Activated T-helper 17 cell treated with anti-CD3 and anti-CD28 coated beads, Interleukin-2, amount 50 U/mL, for 72 hours (primary cell): Measurements from ENCODE around the gene FOXS1. TPM values are rescaled to one million over a fixed set of nuclear protein-coding genes. Genes with fewer than 3 reads are reported as not detected.

Source experiments
- ATAC-seq: fragments of 150-1000 bp; cut with Tn5 transposase; replicated peaks from 2 replicates; pipeline ENCODE4 v1.10.0; 2021; ENCODE audit warnings: mild to moderate bottlenecking, moderate library complexity
- H3K27ac Mint-ChIP-seq: one replicate; pipeline ENCODE4 v1.8.0; 2022; ENCODE audit warnings: mixed read lengths
- H3K27me3 Mint-ChIP-seq: one replicate; pipeline ENCODE4 v1.8.0; 2022; ENCODE audit warnings: mixed read lengths
- H3K36me3 Mint-ChIP-seq: one replicate; pipeline ENCODE4 v1.8.0; 2022; ENCODE audit warnings: low read depth, mild to moderate bottlenecking, mixed read lengths
- H3K4me1 Mint-ChIP-seq: one replicate; pipeline ENCODE4 v1.8.0; 2022; ENCODE audit warnings: mixed read lengths
- H3K4me3 Mint-ChIP-seq: one replicate; pipeline ENCODE4 v1.8.0; 2022; ENCODE audit warnings: mild to moderate bottlenecking, mixed read lengths
- H3K9me3 Mint-ChIP-seq: one replicate; pipeline ENCODE4 v1.8.0; 2022; ENCODE audit warnings: mixed read lengths
- total RNA-seq, 2 donors: library from RNA; stranded (reverse); gene quantifications; one replicate each; pipeline ENCODE4 v1.2.3, GENCODE V29; 2022

Gene FOXS1
- total RNA-seq, 2 donors from 2014 or later, result not detected

- Mint-ChIP-seq H3K36me3 (no peaks in the 10 kb centered on the region), H3K27ac (no peak overlapping the region), H3K27me3 (no peaks in the 10 kb centered on the region), H3K9me3 (no peaks in the 10 kb centered on the region), H3K4me1 (no peaks in the 10 kb centered on the region), H3K4me3 (no peak overlapping the region)
- no peak for ATAC-seq
These were observed 31.8 kb downstream of the FOXS1 start for GRCh38 chr20:31813611-31814010.

DNA sequence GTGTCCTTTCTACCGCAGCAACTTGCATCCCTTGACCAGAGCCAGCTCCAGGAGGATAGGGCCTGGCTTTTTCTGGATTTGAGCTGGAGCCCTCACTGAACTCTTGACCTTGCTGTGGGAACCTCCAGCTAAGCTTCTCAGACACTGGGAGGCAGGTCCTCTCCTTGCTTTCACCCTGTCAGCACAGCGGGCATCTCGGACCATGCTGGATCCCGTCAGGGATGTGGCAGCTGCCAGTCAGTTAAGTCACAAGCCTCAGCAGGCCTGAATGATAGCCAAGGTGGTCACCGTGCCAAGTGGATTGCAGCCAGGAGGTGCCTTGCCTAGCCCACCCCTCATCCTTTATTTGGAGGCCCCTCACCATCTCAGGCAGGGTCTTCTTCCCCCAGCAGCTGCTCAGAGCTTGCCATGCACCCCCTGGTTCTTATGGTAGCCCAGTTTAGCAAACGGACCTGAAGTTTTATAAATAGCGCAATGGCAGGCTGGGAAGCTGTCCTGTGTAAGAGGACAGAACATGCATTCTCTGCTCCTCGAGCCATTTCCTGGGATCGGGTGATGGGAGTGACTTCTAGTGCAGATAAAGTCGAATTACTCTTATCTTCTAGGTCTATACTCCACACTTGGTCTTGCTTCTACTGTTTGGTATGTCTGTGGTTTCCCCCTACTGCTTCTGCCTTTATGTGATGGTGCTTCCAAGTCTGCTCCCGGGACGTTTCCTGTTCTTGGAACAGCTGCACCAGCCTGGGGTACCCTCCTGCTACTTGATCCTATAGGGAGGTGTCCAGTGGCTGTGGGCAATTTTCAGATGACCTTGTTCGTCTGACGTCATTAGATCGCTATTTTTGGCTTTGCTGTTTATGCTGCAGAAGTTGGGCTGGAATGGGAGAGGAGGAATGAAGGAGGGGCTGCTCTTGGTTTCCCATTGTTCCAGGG lies 33.3 kb downstream of the FOXS1 start:
- no peaks in the 10 kb centered on the region for H3K9me3 Mint-ChIP-seq
- no peaks in the 10 kb centered on the region for H3K36me3 Mint-ChIP-seq
- no peak for ATAC-seq
- H3K27ac Mint-ChIP-seq, result no peak overlapping the region
- no peaks in the 10 kb centered on the region for H3K27me3 Mint-ChIP-seq
- H3K4me1 Mint-ChIP-seq, result no peaks in the 10 kb centered on the region
- no peak overlapping the region for H3K4me3 Mint-ChIP-seq

DNA sequence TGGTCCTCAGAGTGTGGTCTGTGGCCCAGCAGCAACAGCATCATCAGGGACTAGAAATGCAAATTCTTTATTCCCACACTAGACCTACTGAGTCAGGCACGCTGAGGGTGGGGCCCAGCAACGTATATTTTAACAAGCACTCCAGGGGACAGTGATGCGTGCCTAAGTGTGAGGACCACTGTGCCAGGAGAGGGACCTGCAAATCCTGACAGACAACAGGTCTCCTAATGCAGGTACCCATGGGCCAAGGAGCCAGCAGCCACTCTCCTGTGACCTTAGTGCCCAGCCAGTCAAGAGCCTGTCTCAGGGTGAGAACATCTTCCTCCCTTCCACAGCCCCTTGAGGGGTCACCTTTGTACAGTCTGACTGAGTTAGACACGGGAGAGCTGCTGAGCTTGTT lies 34.2 kb downstream of the FOXS1 start:
- H3K27ac Mint-ChIP-seq, result no peak overlapping the region
- no peaks in the 10 kb centered on the region for H3K9me3 Mint-ChIP-seq
- H3K4me1 Mint-ChIP-seq, result no peaks in the 10 kb centered on the region
- H3K4me3 Mint-ChIP-seq, result no peak overlapping the region
- H3K27me3 Mint-ChIP-seq, result no peaks in the 10 kb centered on the region
- ATAC-seq, result no peak
- no peaks in the 10 kb centered on the region for H3K36me3 Mint-ChIP-seq

- no peaks in the 10 kb centered on the region for H3K27me3 Mint-ChIP-seq
- no peak for ATAC-seq
- no peaks in the 10 kb centered on the region for H3K9me3 Mint-ChIP-seq
- H3K36me3 Mint-ChIP-seq, result peaks cover under 1% of the 10 kb centered on the region
- H3K4me3 Mint-ChIP-seq, result no peak overlapping the region
- H3K27ac Mint-ChIP-seq, result no peak overlapping the region
- no peaks in the 10 kb centered on the region for H3K4me1 Mint-ChIP-seq
These were observed 35.7 kb downstream of the FOXS1 start for GRCh38 chr20:31809661-31810060.

- peaks cover 10% of the 10 kb centered on the region for H3K4me1 Mint-ChIP-seq
- no peak overlapping the region for H3K4me3 Mint-ChIP-seq
- H3K27me3 Mint-ChIP-seq, result no peaks in the 10 kb centered on the region
- no peak overlapping the region for H3K27ac Mint-ChIP-seq
- no peaks in the 10 kb centered on the region for H3K9me3 Mint-ChIP-seq
- H3K36me3 Mint-ChIP-seq, result peaks cover 8% of the 10 kb centered on the region
- ATAC-seq, result no peak
These were observed 36.9 kb downstream of the FOXS1 start for GRCh38 chr20:31808481-31808880.

- Mint-ChIP-seq H3K4me3 (no peak overlapping the region), H3K27me3 (no peaks in the 10 kb centered on the region), H3K9me3 (no peaks in the 10 kb centered on the region), H3K27ac (no peak overlapping the region), H3K36me3 (peaks cover 19% of the 10 kb centered on the region), H3K4me1 (peaks cover 14% of the 10 kb centered on the region)
- no peak for ATAC-seq
These were observed 38.6 kb downstream of the FOXS1 start for GRCh38 chr20:31806564-31807355.

DNA sequence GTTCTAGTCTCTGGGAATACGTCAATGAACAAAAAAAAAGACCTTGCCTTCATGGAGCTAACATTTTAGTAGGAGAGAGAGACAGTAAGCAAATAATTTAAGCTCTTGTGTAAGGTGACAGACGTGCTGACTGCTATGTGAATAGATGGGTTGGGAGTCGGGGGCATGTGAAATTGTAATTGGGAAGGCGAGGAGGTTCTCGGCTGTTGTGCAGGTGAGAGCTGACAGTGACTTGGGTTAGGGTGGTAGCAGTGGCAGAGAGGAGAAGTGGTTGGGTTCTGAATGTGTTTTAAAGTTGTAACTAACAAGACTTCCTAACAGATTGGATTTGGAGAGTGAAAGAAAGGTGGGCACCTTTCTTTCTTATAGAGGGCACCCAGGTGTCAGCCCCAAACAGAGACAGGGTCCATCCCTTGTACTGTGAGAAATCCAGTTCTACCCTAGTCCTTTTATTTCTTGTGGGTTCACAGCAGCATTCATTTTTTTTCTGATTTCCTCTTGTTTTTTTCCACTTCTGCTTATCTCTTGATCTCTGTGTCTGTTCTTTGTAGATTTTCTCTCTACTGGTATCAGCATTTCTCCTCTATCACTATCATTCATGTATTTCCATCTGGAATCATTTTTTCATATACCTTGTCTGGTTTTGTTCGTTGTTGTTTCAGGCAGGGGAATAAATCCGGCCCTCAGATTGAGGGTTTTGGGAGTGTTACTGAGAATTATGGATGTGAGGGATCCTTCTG lies 41.7 kb downstream of the FOXS1 start:
- Mint-ChIP-seq H3K27ac (no peak overlapping the region), H3K36me3 (peaks cover 49% of the 10 kb centered on the region), H3K4me3 (no peak overlapping the region)

DNA sequence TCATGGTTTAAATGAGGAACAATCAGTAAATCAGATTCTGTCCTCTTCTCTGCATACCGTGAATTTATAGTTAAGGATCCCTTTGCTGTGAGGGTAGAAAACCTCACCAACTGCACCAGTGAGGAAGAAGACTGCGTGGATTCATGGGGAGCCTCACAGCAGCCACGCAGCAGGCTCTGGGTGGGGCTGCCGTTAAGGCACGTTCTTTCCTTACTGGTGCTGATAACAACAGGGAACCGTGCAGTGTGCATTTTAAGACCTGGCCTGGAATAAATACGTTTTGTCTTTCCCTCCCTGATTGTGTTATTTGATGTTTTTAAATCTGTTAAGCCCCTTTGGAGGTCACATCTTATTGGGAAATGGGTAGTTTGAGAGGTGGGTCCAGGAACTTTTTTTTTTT lies 43.9 kb downstream of the FOXS1 start:
- no peaks in the 10 kb centered on the region for H3K27me3 Mint-ChIP-seq
- no peak for ATAC-seq
- H3K4me1 Mint-ChIP-seq, result peaks cover 14% of the 10 kb centered on the region
- H3K9me3 Mint-ChIP-seq, result no peaks in the 10 kb centered on the region
- no peak overlapping the region for H3K27ac Mint-ChIP-seq
- H3K36me3 Mint-ChIP-seq, result peaks cover 69% of the 10 kb centered on the region
- H3K4me3 Mint-ChIP-seq, result no peak overlapping the region

More for the DNA sequence above, 41.7 kb downstream of the FOXS1 start:
- no peaks in the 10 kb centered on the region for H3K27me3 Mint-ChIP-seq
- H3K4me1 Mint-ChIP-seq, result peaks cover 14% of the 10 kb centered on the region
- H3K9me3 Mint-ChIP-seq, result no peaks in the 10 kb centered on the region
- no peak for ATAC-seq

GRCh38 chr20:31797364-31797763 lies 48.0 kb downstream of the FOXS1 start:
- Mint-ChIP-seq H3K27ac (no peak overlapping the region), H3K36me3 (peaks cover 97% of the 10 kb centered on the region), H3K9me3 (no peaks in the 10 kb centered on the region), H3K4me1 (no peaks in the 10 kb centered on the region), H3K4me3 (no peak overlapping the region), H3K27me3 (no peaks in the 10 kb centered on the region)
- no peak for ATAC-seq

Other genes with a start within 250 kb of the FOXS1 start
- 1 to 10 TPM; 2.9 to 5.3 TPM for gene ID1, start 240.3 kb downstream of the FOXS1 start, total RNA-seq
- not detected for gene COX4I2, start 207.7 kb downstream of the FOXS1 start, total RNA-seq
- gene BCL2L1, start 122.7 kb downstream of the FOXS1 start, total RNA-seq, result 100 to 1,000 TPM in 1 of 2 donors, 10 to 100 TPM in 1; 86.7 to 134 TPM
- gene TPX2, start 106.3 kb downstream of the FOXS1 start, total RNA-seq, result 100 to 1,000 TPM; 122 to 142 TPM
- under 1 TPM; 0.40 to 0.86 TPM for gene MYLK2, start 26.2 kb downstream of the FOXS1 start, total RNA-seq
- not detected for gene DUSP15, start 24.9 kb upstream of the FOXS1 start, total RNA-seq
- not detected for gene TTLL9, start 25.0 kb upstream of the FOXS1 start, total RNA-seq
- gene PDRG1, start 106.4 kb upstream of the FOXS1 start, total RNA-seq, result 10 to 100 TPM; 13.1 to 19.1 TPM
- gene XKR7, start 122.5 kb upstream of the FOXS1 start, total RNA-seq, result under 1 TPM; 0.03 to 0.04 TPM
- gene CCM2L, start 164.8 kb upstream of the FOXS1 start, total RNA-seq, result not detected
- gene HCK, start 206.6 kb upstream of the FOXS1 start, total RNA-seq, result under 1 TPM; 0.13 to 0.15 TPM